Measurements from ENCODE around the gene TAS2R60. TPM values are rescaled to one million over a fixed set of nuclear protein-coding genes. Genes with fewer than 3 reads are reported as not detected.
A peak's percentile ranks its signal among the peaks of the same experiment; 100 is the strongest.

TAS2R60 gene
- total and polyA plus RNA-seq, 9 of the 15 experiments (the other 6 are each of a cell fraction or from before 2014, with no cell fraction given): 0.08 TPM; not detected in 8

DNA sequence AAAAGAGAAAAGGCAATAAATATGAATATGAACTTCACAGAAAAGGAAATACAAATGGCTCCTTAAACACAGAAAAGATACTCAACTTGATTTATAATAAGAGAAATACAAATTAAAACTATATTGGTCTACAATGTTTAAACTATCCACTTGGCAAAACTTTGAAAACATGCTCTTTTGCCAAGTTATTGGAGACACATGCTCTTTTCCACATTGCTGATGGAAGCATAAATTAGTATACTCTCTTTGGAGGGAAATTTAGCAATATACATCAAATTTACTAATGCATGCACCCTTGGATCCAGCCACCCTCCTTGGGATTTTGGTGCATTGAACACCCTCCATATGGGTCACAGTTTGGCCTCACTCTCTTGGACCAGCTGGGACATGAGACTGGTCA, 7.9 kb downstream of the TAS2R60 start:
- H3K27ac ChIP-seq (ENCODE audit: extremely low read depth, low read depth, low read length): no peak overlapping the region
- no peaks in the 10 kb centered on the region for H3K36me3 ChIP-seq (ENCODE audit: control insufficient read depth, insufficient read depth, low read length)
- FAIRE-seq: no peak
- H2AFZ ChIP-seq (ENCODE audit: low read depth, low read length): no peak overlapping the region
- H3K9me3 ChIP-seq (replicated peaks; ENCODE audit: control insufficient read depth, insufficient read depth, low read depth, low read length): no peaks in the 10 kb centered on the region
- H3K9ac ChIP-seq (ENCODE audit: insufficient read depth in 1 of 2, low read depth in 2 of 2, low read length in 2 of 2): no peak overlapping the region
- BruUV-seq (replicated peaks): no TSS peak
- in situ Hi-C loops (cut with MboI) (no loop called here), intact Hi-C loops (cut with micrococcal nuclease) (no loop called here)
- no peak overlapping the region for H3K4me2 ChIP-seq (ENCODE audit: insufficient read depth, low read length)
- ChIA-PET CTCF (ENCODE audit: low intra/inter-chr PET ratio) (no interaction called here), POLR2A (no interaction called here)
- no peaks in the 10 kb centered on the region for H3K4me1 ChIP-seq (replicated peaks in 1 of 2; ENCODE audit: control insufficient read depth in 2 of 2, insufficient read depth in 2 of 2, low read length in 2 of 2)
- H3K27me3 ChIP-seq (ENCODE audit: control insufficient read depth in 2 of 2, insufficient read depth in 2 of 2, low read length in 2 of 2): peaks cover 8 to 15% of the 10 kb centered on the region in 2 experiments; a peak in 4 of 5 replicates
- H3K9me1 ChIP-seq (ENCODE audit: control insufficient read depth, insufficient read depth, low read length): no peaks in the 10 kb centered on the region
- DNase-seq (ENCODE audit: extremely low read depth in 1 of 4, low spot score in 3 of 4): no peak
- no peaks in the 10 kb centered on the region for H3K79me2 ChIP-seq (ENCODE audit: control insufficient read depth, insufficient read depth, low read length)
- no peak for TF ChIP-seq HDAC3 (IDR thresholded peaks at IDR 0.05; ENCODE audit: borderline replicate concordance, partially characterized antibody)
- 0 out of 2 replicates have a peak, but pooled peaks have one; percentile 7 for TF ChIP-seq MGA (IDR thresholded peaks at IDR 0.05)
- TF ChIP-seq JUNB (CRISPR knock-in tag; conservative IDR thresholded peaks at IDR 0.05): no peak
- ATAC-seq: no peak
- no peak overlapping the region for H3K4me3 ChIP-seq
- no peaks in the 10 kb centered on the region for H4K20me1 ChIP-seq (replicated peaks; ENCODE audit: control insufficient read depth, insufficient read depth, low read length)
